Glutamatergic neuron (in vitro differentiated cells): ENCODE data around the gene R3HDM1. TPM values are rescaled to one million over a fixed set of nuclear protein-coding genes. Genes with fewer than 3 reads are reported as not detected.

ENCODE experiments used
- DNase-seq: peaks from one replicate; pipeline ENCODE4 v3.0.0; 2022
- H3K27ac Mint-ChIP-seq: one replicate; pipeline ENCODE4 v1.8.0; 2020; ENCODE audit warnings: mild to moderate bottlenecking, mixed read lengths, inconsistent platforms; ENCODE audit not compliant: unreplicated experiment
- H3K27me3 Mint-ChIP-seq: one replicate; pipeline ENCODE4 v1.8.0; 2020; ENCODE audit warnings: mild to moderate bottlenecking, moderate library complexity, mixed read lengths, inconsistent platforms; ENCODE audit not compliant: unreplicated experiment
- H3K36me3 Mint-ChIP-seq: one replicate; pipeline ENCODE4 v1.8.0; 2020; ENCODE audit warnings: mild to moderate bottlenecking, mixed read lengths, inconsistent platforms; ENCODE audit not compliant: unreplicated experiment
- H3K4me1 Mint-ChIP-seq: one replicate; pipeline ENCODE4 v1.8.0; 2020; ENCODE audit warnings: mild to moderate bottlenecking, low read depth, mixed read lengths, inconsistent platforms; ENCODE audit not compliant: unreplicated experiment
- H3K4me3 Mint-ChIP-seq: one replicate; pipeline ENCODE4 v1.8.0; 2020; ENCODE audit warnings: mild to moderate bottlenecking, mixed read lengths, inconsistent platforms; ENCODE audit not compliant: unreplicated experiment
- H3K9me3 Mint-ChIP-seq: one replicate; pipeline ENCODE4 v1.8.0; 2020; ENCODE audit warnings: mild to moderate bottlenecking, moderate library complexity, mixed read lengths, inconsistent platforms; ENCODE audit not compliant: unreplicated experiment
- microRNA-seq: library from miRNA; unstranded; fragments of <30 nt; microRNA quantifications from one replicate; pipeline ENCODE4, GENCODE V29; 2020; ENCODE audit not compliant: unreplicated experiment
- total RNA-seq: library from RNA; stranded (reverse); fragmentation: NEBNext Ultra II Directional; extraction: Animal tissue kit (Norgen Biotek cat#: 25700); gene quantifications from one replicate; pipeline ENCODE4 v1.2.1, GENCODE V29; 2021; ENCODE audit not compliant: unreplicated experiment
- TF ChIP-seq, protein P1 (sequence below): fragments of 200-600 bp; sonication (generic); IDR thresholded peaks from one replicate; pipeline ENCODE4 v1.5.0; 2021; ENCODE audit not compliant: partially characterized antibody, unreplicated experiment

R3HDM1 gene
- total RNA-seq, 1 donor from 2014 or later: 57.7 TPM

DNA sequence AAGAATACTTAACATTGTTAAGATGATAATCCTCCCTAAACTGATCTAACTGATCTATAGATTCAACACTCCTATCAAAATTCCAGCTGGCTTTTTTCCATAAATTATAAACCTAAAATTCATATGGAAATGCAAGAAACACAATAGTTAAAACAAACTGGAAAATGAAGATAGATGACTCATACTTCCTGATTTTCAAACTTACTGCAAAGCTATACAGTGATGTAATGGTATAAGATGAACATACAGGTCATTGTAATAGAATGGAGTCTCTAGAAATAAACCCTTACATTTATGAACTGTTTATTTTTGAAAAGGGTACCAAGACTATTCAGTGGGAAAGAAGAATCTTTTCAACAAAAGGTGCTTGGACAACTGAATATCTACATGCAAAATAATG lies 242.6 kb downstream of the R3HDM1 start:
- H3K36me3 Mint-ChIP-seq: no peaks in the 10 kb centered on the region
- H3K27me3 Mint-ChIP-seq: no peaks in the 10 kb centered on the region
- no peaks in the 10 kb centered on the region for H3K9me3 Mint-ChIP-seq
- H3K4me3 Mint-ChIP-seq: no peak overlapping the region
- no peak overlapping the region for H3K27ac Mint-ChIP-seq
- no peak for DNase-seq
- H3K4me1 Mint-ChIP-seq: no peaks in the 10 kb centered on the region
- TF ChIP-seq, protein P1, sequence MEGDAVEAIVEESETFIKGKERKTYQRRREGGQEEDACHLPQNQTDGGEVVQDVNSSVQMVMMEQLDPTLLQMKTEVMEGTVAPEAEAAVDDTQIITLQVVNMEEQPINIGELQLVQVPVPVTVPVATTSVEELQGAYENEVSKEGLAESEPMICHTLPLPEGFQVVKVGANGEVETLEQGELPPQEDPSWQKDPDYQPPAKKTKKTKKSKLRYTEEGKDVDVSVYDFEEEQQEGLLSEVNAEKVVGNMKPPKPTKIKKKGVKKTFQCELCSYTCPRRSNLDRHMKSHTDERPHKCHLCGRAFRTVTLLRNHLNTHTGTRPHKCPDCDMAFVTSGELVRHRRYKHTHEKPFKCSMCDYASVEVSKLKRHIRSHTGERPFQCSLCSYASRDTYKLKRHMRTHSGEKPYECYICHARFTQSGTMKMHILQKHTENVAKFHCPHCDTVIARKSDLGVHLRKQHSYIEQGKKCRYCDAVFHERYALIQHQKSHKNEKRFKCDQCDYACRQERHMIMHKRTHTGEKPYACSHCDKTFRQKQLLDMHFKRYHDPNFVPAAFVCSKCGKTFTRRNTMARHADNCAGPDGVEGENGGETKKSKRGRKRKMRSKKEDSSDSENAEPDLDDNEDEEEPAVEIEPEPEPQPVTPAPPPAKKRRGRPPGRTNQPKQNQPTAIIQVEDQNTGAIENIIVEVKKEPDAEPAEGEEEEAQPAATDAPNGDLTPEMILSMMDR: no peak

Small RNA genes lying within 50 kb of the gene (microRNA-seq; reads per million reads assigned to microRNA genes)
- 394 reads per million, percentile 85 among the genes with 10 or more reads in this experiment for gene MIR128-1

Other genes with a start within 250 kb of the R3HDM1 start
- gene ZRANB3, start 266 bp upstream of the R3HDM1 start, total RNA-seq: 10.7 TPM
- gene UBXN4, start 210.4 kb downstream of the R3HDM1 start, total RNA-seq: 134 TPM